Activated gamma-delta T cell treated with anti-CD3 and anti-CD28 coated beads, Interleukin-2, amount 50 U/mL, for 16 hours (primary cell): ENCODE results near the gene EMC8.
"Not testable (repeated sequence)": the region's sequence is repeated elsewhere in the genome, so short reads cannot be mapped to it uniquely, and the experiment has no call there.

Experiments used
- DNase-seq: peaks from one replicate; pipeline ENCODE4 v3.0.0-alpha.2; 2020; ENCODE audit warnings: low read depth

Gene EMC8

DNA sequence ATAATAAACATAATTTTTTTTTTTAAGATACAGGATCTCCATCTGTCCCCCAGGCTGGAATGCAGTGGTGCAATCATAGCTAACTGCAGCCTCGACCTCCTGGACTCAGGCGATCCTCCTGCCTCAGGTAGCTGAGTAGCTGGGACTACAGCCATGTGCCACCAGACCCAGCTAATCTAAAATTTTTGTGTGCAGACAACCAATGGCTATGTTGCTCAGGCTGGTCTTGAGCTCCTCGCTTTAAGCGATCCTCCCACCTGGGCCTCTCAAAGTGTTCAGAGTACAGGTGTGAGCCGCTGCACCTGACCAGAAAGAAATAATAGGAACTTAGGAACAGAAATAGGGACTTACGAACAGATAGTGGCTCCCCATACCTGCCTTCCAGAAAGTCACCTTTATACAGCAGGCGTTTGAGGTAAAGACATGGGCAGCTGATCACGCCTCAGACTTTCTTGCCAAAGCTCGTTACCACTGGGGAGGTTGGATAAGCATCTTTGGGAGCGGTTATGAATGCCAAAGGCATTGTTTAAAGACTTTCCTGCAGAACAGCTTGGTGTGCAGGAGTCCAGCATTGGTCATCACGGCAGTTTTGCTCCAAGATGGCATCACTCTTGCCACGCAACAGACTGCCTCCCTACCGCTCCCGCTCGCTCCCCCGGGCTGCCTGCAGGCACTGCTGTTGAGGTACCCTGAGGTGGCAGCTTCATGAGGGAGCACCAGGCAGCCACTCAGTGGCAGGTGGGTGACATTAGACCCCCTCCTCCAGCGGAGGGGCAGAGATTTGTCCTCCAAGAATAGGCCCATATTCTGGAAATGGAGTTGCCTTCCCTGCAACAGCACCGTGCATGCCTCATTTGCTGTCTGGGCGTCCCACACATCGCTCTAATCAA, 13.7 kb upstream of the EMC8 start:
- DNase-seq, result no peak

DNA sequence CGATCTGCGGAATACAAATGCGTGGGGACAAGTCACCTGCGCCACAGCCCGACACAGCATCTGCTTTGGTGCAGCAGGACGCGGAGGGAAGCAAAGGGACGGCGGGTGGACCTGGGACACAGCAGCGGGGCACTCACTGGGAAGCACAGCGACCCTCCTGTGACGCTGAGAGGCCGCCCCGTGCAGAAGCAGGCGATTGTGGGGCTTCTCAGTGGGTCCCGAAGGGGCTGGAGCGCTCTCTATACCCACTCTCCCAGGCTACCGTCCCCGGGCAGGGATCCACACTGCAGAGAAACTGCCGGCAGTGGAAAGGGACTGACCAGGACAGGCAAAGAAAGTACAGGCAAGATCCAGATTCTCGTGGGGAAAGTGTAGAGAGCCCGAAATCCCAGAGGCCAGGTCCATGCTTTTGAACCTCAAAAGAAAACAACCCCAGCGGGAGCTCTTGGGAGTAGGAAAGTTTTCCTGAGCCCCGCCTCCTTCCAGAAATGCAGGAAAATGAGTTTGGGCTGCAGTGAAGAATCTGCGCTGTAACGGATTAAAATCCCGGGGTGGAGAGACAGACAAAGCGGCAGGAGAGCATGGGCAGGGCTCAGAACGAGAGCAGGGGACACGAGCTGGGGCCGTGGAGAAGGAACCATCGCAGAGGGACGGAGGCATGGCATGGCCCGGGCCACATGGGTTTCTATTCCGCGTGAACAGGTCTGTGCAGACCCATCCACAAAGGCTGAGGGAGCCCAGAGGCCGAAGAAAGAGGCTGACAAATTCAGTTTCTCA, 12.9 kb upstream of the EMC8 start:
- DNase-seq, result no peak

DNA sequence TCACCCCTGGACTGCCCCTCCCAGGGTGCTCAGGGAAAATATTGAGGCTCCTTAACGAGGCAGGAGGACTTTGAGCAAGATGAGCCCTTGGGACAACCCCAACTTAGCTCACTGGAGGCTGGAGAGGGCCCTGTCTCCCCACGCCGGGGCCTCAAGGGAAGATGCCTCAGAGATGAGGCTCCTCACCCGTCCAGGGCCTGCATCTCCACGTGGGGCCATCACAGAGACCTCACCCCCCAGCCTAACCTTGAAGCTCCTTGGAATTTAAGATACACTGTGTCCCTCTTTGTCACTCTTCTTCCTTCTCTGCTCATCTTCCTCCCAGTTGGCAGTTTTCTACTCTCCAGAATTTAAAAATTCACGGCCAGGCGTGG, 11.4 kb upstream of the EMC8 start:
- no peak for DNase-seq

DNA sequence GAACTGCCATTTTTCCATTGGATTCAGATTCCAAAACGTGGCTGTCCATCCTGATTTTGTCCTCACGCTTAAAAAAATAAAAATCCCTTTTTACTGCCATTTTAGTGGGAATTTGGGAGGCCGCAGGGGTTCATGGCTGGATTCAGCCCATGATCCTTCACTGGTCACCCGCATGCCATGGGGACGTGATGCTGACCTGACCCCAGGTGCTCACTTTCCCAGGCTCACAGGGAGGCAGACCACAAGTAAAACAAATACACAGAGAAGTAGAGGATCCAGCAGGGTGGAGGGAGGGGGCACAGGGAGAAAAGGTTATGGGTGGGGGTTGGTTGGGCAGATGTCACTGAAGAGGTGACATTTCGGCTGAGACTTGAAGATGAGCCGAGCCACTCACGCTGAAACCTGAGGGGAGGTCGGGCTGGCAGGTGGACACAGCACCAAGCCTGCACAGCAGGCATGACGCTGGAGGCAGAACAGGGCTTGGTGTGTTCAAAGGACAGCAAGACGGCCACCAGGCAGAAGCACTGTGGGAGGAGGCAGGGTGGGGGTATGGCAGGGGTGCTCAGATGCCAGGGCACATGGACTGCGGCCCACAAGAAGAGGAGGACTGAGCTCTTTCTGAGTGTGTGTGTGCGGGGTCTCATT, 10.9 kb upstream of the EMC8 start:
- DNase-seq, result no peak

DNA sequence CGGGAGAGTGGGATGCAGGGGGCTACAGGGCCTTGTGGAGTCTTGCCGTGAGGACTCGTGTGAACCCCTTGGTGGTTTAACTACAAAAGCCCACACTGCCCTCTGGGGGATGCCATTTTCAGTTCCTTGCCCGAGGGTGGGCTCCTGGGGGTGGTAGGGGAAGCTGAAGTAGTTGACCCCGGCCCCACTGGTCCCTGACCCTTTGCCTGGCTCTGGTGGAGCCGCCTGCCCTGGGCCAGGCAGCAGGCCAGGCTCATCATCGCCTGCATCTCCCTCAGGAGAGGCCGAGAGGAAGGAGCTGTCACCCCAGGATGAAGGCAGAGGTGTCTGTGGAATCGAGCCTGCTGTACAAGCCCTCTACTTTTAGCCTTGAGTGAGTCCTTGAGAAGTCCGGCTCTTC, 10.3 kb upstream of the EMC8 start:
- DNase-seq, result no peak

DNA sequence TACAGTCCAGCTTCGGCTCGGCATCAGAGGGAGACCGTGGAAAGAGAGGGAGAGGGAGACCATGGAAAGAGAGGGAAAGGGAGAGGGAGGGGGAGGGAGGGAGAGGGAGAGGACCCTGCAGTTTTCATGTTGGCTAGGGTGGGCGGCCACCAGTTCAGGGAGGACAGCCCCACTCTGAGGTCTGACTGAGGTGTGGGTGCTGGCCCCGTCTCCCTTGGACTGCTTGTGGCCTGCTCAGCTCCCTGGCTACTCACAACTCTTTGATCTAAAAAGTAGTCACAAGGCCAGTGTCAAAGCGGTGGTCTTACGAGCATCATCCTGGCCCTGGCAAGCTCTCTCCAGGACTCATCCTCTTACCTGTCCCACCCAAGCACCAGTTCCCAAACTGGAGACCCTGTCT, 9.6 kb upstream of the EMC8 start:
- DNase-seq, result no peak

DNA sequence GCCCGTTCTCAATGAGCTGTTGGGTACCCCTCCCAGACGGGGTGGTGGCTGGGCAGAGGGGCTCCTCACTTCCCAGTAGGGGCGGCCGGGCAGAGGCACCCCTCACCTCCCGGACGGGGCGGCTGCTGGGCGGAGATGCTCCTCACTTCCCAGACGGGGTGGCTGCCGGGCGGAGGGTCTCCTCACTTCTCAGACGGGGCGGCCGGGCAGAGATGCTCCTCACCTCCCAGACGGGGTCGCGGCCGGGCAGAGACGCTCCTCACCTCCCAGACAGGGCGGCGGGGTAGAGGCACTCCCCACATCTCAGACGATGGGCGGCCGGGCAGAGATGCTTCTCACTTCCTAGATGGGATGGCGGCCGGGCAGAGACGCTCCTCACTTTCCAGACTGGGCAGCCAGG, 8.8 kb upstream of the EMC8 start:
- not testable (repeated sequence) for DNase-seq

DNA sequence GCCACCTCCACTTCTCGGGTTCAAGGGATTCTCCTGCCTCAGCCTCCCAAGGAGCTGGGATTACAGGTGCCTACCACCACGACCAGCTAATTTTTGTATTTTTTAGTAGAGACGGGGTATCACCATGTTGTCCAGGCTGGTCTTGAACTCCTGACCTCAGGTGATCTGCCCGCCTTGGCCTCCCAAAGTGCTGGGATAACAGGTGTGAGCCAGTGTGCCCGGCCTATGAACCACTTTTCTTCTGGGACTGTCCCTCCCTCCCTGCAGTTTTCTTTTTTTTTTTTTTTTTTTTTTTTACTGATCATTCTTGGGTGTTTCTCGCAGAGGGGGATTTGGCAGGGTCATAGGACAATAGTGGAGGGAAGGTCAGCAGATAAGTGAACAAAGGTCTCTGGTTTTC, 8.0 kb upstream of the EMC8 start:
- not testable (repeated sequence) for DNase-seq

DNA sequence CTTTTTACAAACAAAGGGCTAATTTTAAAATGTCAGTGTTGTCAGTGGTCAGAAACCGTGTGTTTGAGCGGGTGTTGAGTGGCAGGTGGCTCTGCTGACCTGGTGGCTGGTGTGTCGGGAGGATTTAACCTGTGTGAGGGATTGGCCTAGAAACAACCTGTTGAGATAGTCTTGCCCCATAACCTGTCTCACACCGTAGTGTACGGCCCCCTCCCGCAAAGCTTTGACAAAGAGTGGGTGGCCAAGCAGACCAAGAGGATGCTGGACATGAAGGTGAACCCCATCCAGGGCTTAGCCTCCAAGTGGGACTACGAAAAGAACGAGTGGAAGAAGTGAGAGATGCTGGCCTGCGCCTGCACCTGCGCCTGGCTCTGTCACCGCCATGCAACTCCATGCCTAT, 7.2 kb upstream of the EMC8 start:
- DNase-seq, result no peak

DNA sequence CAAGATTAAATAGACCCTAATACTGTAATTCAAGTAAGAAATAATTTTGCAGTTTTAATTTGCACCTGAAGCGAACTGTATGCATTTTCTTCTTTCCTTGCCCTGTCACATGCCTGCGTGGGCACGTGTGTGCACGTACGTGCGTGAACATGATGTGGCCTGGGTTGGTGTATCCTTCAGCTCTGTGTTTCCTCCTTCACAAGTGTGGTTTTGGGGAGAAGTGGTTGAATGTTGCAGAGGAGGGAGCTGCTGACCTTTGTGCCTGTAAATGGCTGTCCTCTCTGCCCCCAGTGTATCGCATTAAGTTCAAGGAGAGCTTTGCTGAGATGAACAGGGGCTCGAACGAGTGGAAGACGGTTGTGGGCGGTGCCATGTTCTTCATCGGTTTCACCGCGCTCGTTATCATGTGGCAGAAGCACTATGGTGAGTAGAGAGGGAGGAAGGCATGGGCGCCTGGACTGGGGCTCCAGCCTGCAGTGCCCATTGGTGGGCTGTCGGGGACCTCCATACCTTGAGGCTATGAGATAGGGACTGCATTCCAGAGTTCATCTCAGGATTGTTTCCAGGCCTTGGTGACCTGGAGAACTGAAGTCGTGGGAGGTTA, 6.2 kb upstream of the EMC8 start:
- no peak for DNase-seq

DNA sequence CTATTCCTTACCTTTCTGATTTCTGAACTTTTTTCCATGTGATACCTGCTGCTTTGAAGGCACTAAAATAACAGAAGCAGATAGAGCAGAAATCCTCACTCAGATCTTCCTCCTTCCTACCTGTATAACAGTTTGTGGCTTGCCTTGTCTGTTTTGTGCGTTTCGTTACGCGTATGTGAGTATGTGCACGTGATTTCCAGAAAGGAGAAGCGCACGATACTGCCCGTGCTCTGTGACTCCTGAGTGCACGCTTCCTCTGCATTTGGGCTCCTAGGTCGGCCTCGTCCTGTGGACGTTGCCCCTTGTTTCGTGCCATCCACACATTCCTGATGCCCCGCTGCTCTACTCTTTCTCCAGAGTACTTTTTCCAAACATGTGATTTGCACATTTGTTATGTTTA, 4.2 kb upstream of the EMC8 start:
- DNase-seq, result no peak

DNA sequence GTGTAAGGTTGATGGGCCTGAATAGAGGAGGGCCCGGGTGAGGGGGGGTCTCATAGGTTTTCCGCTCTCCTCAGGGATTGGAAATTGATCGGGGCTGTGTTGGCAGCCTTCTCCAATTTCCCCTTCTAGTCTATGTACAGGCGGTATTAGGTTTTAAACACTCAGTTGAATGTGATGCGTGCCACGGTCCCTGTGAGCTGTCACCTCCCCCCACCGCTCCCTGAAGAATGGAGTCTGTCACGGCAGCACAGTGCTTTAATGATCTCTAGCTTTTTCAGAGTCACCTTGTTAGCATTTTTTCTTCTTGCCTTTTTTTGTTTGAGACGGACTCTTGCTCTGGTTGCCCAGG, 951 bp upstream of the EMC8 start:
- DNase-seq, result peak; percentile 28

DNA sequence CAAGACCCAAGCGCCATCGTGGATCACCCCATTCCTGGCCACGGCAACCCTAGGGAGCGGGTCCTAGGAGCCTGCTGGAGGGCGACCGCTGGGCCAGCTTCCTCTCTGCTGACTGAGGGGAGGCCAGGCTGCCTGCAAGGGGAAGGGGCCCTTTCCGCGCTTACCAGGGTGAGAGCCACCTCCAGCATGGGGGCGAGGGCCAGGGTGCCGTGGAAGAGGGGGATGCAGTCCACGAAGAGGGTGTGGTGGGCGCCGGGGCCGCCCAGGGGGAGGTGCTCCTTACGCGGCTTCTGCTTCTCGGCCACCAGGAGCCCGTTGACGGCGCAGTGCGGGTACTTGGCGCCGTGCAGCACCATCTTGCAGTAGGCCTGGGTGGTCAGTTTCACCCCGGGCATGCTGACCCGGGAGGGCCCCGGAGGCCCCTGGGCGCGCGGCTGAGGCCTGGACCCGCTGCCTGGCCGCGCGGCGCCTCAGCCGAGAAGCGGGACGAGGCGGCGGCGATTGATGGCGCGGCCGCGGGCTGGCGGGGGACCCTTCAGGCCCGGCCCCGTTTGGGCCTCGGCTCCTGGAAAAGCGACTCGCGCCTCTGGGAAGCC, 345 bp downstream of the EMC8 start:
- DNase-seq, result no peak

DNA sequence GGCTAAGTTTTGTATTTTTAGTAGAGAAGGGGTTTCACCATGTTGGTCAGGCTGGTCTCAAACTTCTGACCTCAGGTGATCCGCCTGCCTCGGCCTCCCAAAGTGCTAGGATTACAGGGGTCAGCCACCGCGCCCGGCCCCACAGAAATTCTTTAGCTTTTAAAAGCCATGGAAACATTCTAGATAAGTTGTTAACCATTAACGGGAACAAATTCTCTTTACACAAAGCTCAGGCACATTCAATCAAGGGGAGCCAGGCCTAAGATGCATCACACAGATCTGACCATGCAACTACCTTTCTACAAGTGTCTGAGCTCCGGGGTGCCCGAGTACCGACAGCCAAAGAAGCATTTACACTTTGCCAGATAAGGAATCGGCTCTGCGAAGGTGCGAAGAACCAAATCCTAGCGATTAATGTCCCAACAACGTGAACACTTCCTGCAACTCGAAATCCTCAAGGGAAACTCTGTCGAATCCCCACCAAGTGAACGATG, 1.0 kb downstream of the EMC8 start:
- no peak for DNase-seq

DNA sequence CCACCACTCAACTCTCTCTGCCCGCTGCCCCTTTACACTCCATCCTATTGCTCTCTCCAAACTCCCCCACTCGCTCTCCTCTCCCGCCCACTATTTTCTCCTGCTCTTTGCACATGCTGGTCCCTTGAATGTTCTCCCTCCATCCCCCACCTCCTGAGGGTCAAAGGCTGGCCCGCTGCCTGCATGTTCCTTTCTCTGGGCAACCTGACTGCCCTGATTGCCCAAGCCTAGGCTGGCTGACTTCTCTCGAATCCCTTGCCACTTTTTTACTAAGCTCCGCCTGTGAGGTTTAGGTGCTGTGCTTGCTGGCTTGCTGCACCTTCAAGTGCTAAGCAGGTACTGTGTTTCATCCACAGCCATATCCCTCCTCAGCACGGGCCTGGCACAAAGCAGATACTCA, 2.7 kb downstream of the EMC8 start:
- no peak for DNase-seq

DNA sequence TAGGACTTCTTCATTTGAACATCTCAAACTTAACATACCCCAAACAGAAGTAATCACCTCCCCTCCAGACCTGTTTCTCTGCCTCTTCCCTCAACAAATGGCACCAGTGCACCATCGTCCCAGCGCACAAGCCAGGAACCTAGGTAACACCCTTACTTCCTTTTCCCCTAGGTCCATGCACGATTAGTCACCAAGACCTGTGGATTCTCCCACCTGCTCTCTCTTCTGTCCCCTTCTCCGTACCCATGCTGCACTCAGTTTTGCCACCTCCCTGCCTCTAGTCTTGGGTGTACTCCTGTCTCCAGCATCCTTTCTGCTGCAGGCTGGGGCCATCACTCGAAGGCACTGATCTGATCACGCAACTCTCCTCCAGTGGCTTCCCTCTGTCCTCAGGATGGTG, 3.2 kb downstream of the EMC8 start:
- no peak for DNase-seq

DNA sequence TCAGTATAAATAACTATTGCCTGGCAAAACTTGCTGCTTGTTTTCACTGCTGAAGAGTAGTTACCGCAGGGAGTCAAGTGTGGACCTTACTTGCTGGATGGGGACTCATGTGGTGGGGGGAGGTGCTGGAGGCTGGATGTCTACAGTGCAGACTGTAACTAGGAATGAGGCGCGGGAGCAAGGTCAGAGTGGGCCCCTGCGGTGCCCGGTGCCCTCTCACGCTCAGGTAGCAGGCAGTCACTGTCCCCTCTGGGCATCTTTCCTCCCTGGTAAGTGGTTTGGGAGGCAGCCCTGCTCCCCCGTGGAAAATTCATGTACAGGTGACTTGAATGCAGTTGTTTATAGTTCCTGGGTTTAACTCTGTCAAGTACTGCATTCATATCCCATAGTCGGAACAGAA, 4.6 kb downstream of the EMC8 start:
- DNase-seq, result no peak

DNA sequence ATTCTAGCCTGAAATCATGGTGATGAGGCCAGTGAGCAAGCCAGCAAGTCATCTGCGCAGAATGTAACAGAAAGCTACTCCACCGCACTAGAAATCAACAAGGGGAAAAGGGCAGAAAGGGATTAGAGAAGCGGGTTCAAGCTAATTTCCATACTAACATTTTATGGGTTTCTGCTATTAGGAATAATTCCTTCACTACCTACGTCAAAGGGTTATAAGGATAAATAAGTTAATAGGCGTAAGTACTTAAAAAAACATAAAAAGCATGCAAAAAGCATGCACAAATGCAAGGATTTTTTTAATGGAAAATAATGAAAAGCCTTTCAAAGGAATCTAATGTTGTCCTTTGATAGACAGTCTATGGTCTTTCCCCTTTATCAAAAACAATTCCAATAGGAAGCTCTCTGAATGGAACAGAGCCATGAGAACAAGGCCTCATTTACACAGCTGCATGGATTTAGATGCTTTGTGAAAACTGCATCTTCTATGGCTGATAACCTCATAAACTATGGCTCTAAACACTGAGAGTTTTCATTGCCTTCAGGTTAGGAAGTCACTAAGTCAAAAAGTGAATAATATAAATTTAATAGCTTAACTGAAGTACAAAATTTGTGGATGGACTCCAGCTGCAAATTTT, 5.6 kb downstream of the EMC8 start:
- DNase-seq, result no peak

DNA sequence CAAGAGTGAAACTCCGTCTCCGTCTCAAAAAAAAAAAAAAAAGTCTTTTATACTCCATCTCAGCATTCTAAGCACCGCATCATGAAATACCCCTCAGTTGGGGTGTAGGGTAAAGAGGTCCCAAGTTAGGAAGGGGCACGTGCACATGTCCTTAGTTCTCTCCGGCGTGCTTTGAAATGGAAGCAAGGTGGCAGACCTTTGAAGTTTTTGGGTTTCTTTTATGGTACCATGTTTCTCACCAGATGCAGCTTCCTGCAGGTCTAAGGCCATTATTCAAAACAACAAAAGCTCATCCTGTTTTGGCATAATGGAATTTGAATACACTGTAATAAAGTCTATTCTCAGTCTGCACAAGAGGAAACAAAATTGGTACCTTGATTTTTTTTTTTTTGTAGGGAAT, 9.6 kb downstream of the EMC8 start:
- no peak for DNase-seq

DNA sequence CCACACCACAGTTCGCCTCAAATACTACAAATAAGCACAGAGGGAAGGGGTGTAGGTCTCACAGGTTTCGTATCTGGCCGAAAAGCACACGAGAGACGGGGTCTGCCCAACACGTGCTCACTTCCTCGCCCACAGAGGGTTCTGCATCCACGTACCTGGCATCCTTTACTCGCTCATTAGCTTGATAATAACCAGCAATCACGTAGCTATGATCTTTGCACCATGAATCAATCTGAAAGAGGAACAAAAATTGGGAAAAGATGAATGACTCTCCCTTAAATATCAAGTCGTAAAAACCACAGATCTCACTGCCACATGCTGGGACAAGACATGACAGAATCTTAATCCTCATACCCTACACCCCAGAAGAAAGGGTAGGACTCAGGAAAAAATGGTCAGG, 10.5 kb downstream of the EMC8 start:
- DNase-seq, result no peak

DNA sequence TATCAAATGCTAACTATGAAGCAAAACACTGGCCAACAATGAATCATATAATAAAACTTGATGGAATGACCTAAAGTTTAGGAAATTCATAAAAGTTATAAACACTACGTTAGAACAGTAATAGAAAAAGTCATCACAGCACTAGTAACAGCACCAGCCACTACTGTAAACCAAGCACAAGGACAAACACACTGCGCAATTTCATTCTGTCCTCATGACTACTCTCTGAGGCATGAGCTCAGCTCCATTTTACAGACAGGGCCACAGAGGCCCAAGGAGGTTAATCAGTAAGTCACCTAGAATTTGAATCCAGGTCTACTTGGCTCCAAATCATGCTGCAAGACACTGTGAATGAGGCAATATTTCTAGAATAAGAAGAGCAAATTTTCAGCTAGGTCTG, 13.4 kb downstream of the EMC8 start:
- no peak for DNase-seq

DNA sequence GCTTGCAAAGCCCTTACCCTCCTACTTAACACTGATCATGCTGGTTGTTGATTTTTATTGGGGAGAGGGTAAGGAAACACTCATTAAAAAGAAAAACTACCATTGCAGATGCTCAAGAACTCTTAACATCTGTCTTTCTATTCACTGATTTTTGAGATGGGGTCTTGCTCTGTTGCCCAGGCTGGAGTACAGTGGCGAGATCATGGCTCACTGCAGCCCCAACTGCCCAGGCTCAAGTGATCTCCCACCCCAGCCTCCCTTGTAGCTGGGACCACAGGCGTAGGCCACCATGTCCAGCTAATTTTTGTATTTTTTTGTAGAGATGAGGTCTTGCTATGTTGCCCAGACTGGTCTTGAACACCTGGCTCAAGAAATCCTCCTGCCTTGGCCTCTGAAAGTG, 14.5 kb downstream of the EMC8 start:
- DNase-seq, result no peak
